Liver (tissue), 9 donors: ENCODE results near the gene BSPRY. TPM values are rescaled to one million over a fixed set of nuclear protein-coding genes. Genes with fewer than 3 reads are reported as not detected.

Source experiments
- DNase-seq: peaks from one replicate; pipeline ENCODE4 v3.0.0-alpha.2; 2017; ENCODE audit warnings: low spot score
- H3K27ac ChIP-seq, 2 donors: one replicate each; pipeline ENCODE4 v1.7.0; 2013; ENCODE audit warnings: inconsistent platforms in 2 of 2, low read length in 2 of 2, control low read depth in 1 of 2, low read depth in 1 of 2, mild to moderate bottlenecking in 1 of 2
- H3K27me3 ChIP-seq, 4 donors: one replicate each; pipeline versions ENCODE4 v1.6.1 to v1.7.0; 2013; ENCODE audit warnings: low read length in 3 of 4, inconsistent platforms in 1 of 4, mild to moderate bottlenecking in 1 of 4, moderate library complexity in 1 of 4; ENCODE audit not compliant: control insufficient read depth in 4 of 4, insufficient read depth in 4 of 4
- H3K36me3 ChIP-seq, 4 donors: one replicate each; pipeline versions ENCODE4 v1.6.1 to v1.7.0; 2013; ENCODE audit warnings: low read length in 3 of 4, mild to moderate bottlenecking in 3 of 4, low read depth in 1 of 4, moderate library complexity in 1 of 4; ENCODE audit not compliant: control insufficient read depth in 4 of 4, insufficient read depth in 3 of 4
- H3K4me1 ChIP-seq, 4 donors: one replicate each; pipeline versions ENCODE4 v1.6.1 to v1.7.0; 2013; ENCODE audit warnings: low read length in 3 of 4, mild to moderate bottlenecking in 3 of 4, moderate library complexity in 1 of 4; ENCODE audit not compliant: control insufficient read depth in 4 of 4, insufficient read depth in 4 of 4
- H3K4me3 ChIP-seq, 3 donors: one replicate each; pipeline versions ENCODE4 v1.6.1 to v1.7.0; 2013; ENCODE audit warnings: low read length in 3 of 3, control low read depth in 1 of 3, low read depth in 1 of 3, mild to moderate bottlenecking in 1 of 3
- H3K9ac ChIP-seq, 2 donors: one replicate each; pipeline ENCODE4 v1.7.0; 2013; ENCODE audit warnings: low read length in 2 of 2, mild to moderate bottlenecking in 2 of 2, moderate library complexity in 2 of 2, control low read depth in 1 of 2, low read depth in 1 of 2
- H3K9me3 ChIP-seq, 4 donors: one replicate each; pipeline versions ENCODE4 v1.6.1 to v1.7.0; 2013; ENCODE audit warnings: low read length in 3 of 4; ENCODE audit not compliant: control insufficient read depth in 4 of 4
- EGR1 ChIP-seq, 2 donors: IDR thresholded peaks; 2 replicates each; pipeline ENCODE4 v1.6.1; 2016 to 2018; ENCODE audit warnings: antibody characterized with exemption in 2 of 2, low read depth in 2 of 2
- FOXA1 ChIP-seq: IDR thresholded peaks from 2 replicates; pipeline ENCODE4 v1.6.1; 2016; ENCODE audit warnings: antibody characterized with exemption
- FOXA2 ChIP-seq: IDR thresholded peaks from 2 replicates; pipeline ENCODE4 v1.6.1; 2016; ENCODE audit warnings: antibody characterized with exemption
- GABPA ChIP-seq, 2 donors: IDR thresholded peaks in 1 of 2; conservative IDR thresholded peaks in 1 of 2; 2 replicates each; pipeline ENCODE4 v1.6.1; 2016; ENCODE audit warnings: antibody characterized with exemption in 2 of 2, mild to moderate bottlenecking in 1 of 2, moderate library complexity in 1 of 2
- HNF4A ChIP-seq, 2 donors: conservative IDR thresholded peaks; 2 replicates each; pipeline ENCODE4 v1.6.1; 2016; ENCODE audit warnings: antibody characterized with exemption in 2 of 2, mild to moderate bottlenecking in 2 of 2
- HNF4G ChIP-seq: IDR thresholded peaks from 2 replicates; pipeline ENCODE4 v1.6.1; 2016; ENCODE audit warnings: antibody characterized with exemption
- JUND ChIP-seq, 2 donors: IDR thresholded peaks; 2 replicates each; pipeline ENCODE4 v1.6.1; 2016; ENCODE audit warnings: antibody characterized with exemption in 2 of 2
- RAD21 ChIP-seq, 2 donors: IDR thresholded peaks; 2 replicates each; pipeline ENCODE4 v1.6.1; 2016; ENCODE audit warnings: antibody characterized with exemption in 2 of 2, mild to moderate bottlenecking in 2 of 2
- RXRA ChIP-seq, 2 donors: IDR thresholded peaks; 2 replicates each; pipeline ENCODE4 v1.6.1; 2017 to 2018; ENCODE audit warnings: antibody characterized with exemption in 2 of 2, mild to moderate bottlenecking in 1 of 2
- SP1 ChIP-seq: IDR thresholded peaks from 2 replicates; pipeline ENCODE4 v1.6.1; 2018; ENCODE audit warnings: antibody characterized with exemption, mild to moderate bottlenecking
- TAF1 ChIP-seq: conservative IDR thresholded peaks from 2 replicates; pipeline ENCODE4 v1.6.1; 2016; ENCODE audit warnings: antibody characterized with exemption, mild to moderate bottlenecking
- YY1 ChIP-seq: IDR thresholded peaks from 2 replicates; pipeline ENCODE4 v1.6.1; 2016; ENCODE audit warnings: antibody characterized with exemption, mild to moderate bottlenecking
- WGBS: extraction: QIAGEN DNeasy Blood & Tissue Kit; methylation state at CpG from one replicate; pipeline ENCODE4 v1.1.7; 2013; 5-methylcytosine and 5-hydroxymethylcytosine counted together
- polyA plus RNA-seq, 2 donors: library from polyadenylated mRNA; stranded (reverse) in 1 of 2; unstranded in 1 of 2; fragments of 200-250 nt in 1 of 2; fragments of >200 nt in 1 of 2; fragmentation: Nextera tagmentation in 1 of 2; extraction: Ambion mirVana in 1 of 2; gene quantifications; one replicate each; pipeline versions ENCODE4 v1.2.1 to v1.2.3, GENCODE V29; 2013 to 2015
- total RNA-seq, 2 donors: library from RNA; depleted of rRNA; stranded (reverse); fragments of >200 nt; gene quantifications; one replicate each; pipeline ENCODE4 v1.2.3, GENCODE V29; 2014
- TF ChIP-seq, protein P1 (sequence below): IDR thresholded peaks from 2 replicates; pipeline ENCODE4 v1.6.1; 2016; ENCODE audit warnings: antibody characterized with exemption, mild to moderate bottlenecking
- TF ChIP-seq, protein P2 (sequence below): fragments of 150-350 bp; IDR thresholded peaks from 2 replicates; pipeline ENCODE4 v1.5.1; 2017; ENCODE audit warnings: improper control_type of control experiment, low read depth, low read length; ENCODE audit not compliant: missing input control
- TF ChIP-seq, protein P3 (sequence below): IDR thresholded peaks from 2 replicates; pipeline ENCODE4 v1.6.1; 2016; ENCODE audit warnings: antibody characterized with exemption
- TF ChIP-seq, protein P4 (sequence below): IDR thresholded peaks from 2 replicates; pipeline ENCODE4 v1.6.1; 2016; ENCODE audit warnings: antibody characterized with exemption
- TF ChIP-seq, protein P5 (sequence below): IDR thresholded peaks from 2 replicates; pipeline ENCODE4 v1.6.1; 2016; ENCODE audit warnings: antibody characterized with exemption
- donor health status: healthy.
- donor health status: healthy.
- donor health status: healthy.
- donor health status: healthy.
- donor health status: healthy.

The BSPRY gene
- total and polyA plus RNA-seq, 4 donors, result 0.31 to 2.3 (median 0.65) TPM

DNA sequence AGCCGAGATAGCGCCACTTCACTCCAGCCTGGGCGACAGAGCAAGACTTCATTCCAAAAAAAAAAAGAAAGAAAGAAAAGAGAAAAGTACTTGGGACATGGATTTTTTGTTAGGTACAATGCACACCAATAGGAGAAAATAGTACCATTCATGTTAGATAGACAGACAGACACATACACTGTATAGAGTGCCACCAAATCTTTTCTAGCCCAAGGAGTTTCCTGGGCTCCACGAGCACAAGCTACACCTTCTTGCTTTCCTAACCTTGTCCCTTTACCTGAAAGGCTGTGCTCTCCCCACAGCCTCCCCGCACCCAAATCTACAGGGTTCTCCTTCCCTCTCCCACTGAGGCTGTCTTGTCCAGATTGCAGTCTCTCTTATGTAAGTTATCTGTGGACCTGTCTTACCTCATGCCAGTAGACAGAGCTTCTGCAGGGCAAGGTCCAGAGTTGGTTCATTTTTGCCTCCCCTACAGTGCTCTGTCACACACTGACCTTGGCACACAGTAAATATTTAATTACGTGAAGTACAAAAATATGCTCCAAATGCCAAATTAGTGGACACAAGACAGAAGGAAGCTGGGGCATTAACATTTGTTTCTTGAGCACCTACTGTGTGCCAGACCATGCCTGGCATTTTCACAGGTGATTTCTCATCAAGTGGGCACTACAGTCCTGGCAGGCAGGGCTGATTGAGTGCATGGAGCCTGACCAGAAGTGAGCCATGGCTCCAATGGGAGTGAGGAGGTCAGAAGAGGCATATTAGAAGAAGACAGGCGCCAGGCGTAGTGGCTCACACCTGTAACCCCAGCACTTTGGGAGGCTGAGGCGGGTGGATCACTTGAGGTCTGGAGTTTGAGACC is 45.9 kb downstream of the BSPRY start (continued):
- TF ChIP-seq, protein P1, sequence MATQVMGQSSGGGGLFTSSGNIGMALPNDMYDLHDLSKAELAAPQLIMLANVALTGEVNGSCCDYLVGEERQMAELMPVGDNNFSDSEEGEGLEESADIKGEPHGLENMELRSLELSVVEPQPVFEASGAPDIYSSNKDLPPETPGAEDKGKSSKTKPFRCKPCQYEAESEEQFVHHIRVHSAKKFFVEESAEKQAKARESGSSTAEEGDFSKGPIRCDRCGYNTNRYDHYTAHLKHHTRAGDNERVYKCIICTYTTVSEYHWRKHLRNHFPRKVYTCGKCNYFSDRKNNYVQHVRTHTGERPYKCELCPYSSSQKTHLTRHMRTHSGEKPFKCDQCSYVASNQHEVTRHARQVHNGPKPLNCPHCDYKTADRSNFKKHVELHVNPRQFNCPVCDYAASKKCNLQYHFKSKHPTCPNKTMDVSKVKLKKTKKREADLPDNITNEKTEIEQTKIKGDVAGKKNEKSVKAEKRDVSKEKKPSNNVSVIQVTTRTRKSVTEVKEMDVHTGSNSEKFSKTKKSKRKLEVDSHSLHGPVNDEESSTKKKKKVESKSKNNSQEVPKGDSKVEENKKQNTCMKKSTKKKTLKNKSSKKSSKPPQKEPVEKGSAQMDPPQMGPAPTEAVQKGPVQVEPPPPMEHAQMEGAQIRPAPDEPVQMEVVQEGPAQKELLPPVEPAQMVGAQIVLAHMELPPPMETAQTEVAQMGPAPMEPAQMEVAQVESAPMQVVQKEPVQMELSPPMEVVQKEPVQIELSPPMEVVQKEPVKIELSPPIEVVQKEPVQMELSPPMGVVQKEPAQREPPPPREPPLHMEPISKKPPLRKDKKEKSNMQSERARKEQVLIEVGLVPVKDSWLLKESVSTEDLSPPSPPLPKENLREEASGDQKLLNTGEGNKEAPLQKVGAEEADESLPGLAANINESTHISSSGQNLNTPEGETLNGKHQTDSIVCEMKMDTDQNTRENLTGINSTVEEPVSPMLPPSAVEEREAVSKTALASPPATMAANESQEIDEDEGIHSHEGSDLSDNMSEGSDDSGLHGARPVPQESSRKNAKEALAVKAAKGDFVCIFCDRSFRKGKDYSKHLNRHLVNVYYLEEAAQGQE, result peak; percentile 80
- TF ChIP-seq HNF4G (peak; percentile 89), FOXA1 (peak; percentile 68), EGR1 (IDR thresholded peaks at IDR 0.05; ENCODE audit: low read depth in 2 of 2) (peak in 1 of 2 donors; percentile 58)

DNA sequence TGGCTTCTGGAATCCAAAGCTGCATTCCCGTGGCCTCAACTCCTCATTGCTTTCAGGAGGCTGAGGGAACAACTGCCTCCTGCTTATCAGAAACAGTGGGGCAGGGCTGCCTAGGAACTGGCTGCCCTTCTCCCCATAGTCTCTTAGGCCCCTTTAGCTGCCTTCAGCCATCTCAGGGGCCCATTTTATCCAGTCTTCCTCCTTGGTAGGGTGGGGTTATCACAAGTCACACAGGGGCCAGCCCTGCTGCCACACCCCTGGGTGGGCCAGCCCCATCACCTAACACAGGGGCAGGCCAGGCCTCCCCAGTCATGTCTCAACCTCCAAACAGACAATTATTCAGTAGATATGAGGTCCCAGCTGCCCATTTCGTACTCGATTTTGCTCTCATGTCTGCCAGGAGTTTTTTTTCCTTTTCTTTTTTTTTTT is 47.9 kb downstream of the BSPRY start:
- peak overlapping the region; percentile 44 to 46 for H3K27ac ChIP-seq
- peak; percentile 81 for DNase-seq
- H3K36me3 ChIP-seq, result peaks cover 0 to 11% (median 5%) of the 10 kb centered on the region in 4 donors
- no peaks in the 10 kb centered on the region for H3K27me3 ChIP-seq
- 76% methylated on average over 3 of the region's 3 CpGs for whole genome bisulfite sequencing
- H3K4me1 ChIP-seq, result peaks cover 21 to 77% (median 64%) of the 10 kb centered on the region in 4 donors
- H3K4me3 ChIP-seq, result no peak overlapping the region
- H3K9me3 ChIP-seq, result no peaks in the 10 kb centered on the region
- no peak overlapping the region for H3K9ac ChIP-seq
- no peak for TF ChIP-seq FOXA1
- TF ChIP-seq HNF4A (conservative IDR thresholded peaks at IDR 0.05), result no peak
- TF ChIP-seq, protein P2, sequence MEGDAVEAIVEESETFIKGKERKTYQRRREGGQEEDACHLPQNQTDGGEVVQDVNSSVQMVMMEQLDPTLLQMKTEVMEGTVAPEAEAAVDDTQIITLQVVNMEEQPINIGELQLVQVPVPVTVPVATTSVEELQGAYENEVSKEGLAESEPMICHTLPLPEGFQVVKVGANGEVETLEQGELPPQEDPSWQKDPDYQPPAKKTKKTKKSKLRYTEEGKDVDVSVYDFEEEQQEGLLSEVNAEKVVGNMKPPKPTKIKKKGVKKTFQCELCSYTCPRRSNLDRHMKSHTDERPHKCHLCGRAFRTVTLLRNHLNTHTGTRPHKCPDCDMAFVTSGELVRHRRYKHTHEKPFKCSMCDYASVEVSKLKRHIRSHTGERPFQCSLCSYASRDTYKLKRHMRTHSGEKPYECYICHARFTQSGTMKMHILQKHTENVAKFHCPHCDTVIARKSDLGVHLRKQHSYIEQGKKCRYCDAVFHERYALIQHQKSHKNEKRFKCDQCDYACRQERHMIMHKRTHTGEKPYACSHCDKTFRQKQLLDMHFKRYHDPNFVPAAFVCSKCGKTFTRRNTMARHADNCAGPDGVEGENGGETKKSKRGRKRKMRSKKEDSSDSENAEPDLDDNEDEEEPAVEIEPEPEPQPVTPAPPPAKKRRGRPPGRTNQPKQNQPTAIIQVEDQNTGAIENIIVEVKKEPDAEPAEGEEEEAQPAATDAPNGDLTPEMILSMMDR, result no peak
- no peak for TF ChIP-seq GABPA (IDR thresholded peaks at IDR 0.05 in 1 of 2, conservative IDR thresholded peaks at IDR 0.05 in 1 of 2)
- TF ChIP-seq RXRA (IDR thresholded peaks at IDR 0.05), result no peak
- TF ChIP-seq, protein P3, sequence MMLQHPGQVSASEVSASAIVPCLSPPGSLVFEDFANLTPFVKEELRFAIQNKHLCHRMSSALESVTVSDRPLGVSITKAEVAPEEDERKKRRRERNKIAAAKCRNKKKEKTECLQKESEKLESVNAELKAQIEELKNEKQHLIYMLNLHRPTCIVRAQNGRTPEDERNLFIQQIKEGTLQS, result no peak
- no peak for TF ChIP-seq FOXA2
- TF ChIP-seq, protein P1, result no peak
- TF ChIP-seq, protein P4, sequence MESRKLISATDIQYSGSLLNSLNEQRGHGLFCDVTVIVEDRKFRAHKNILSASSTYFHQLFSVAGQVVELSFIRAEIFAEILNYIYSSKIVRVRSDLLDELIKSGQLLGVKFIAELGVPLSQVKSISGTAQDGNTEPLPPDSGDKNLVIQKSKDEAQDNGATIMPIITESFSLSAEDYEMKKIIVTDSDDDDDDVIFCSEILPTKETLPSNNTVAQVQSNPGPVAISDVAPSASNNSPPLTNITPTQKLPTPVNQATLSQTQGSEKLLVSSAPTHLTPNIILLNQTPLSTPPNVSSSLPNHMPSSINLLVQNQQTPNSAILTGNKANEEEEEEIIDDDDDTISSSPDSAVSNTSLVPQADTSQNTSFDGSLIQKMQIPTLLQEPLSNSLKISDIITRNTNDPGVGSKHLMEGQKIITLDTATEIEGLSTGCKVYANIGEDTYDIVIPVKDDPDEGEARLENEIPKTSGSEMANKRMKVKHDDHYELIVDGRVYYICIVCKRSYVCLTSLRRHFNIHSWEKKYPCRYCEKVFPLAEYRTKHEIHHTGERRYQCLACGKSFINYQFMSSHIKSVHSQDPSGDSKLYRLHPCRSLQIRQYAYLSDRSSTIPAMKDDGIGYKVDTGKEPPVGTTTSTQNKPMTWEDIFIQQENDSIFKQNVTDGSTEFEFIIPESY, result no peak
- no peak for TF ChIP-seq EGR1 (IDR thresholded peaks at IDR 0.05; ENCODE audit: low read depth in 2 of 2)
- TF ChIP-seq SP1, result no peak
- TF ChIP-seq RAD21 (IDR thresholded peaks at IDR 0.05), result no peak
- no peak for TF ChIP-seq YY1
- TF ChIP-seq TAF1, result no peak
- no peak for TF ChIP-seq HNF4G
- TF ChIP-seq, protein P5, sequence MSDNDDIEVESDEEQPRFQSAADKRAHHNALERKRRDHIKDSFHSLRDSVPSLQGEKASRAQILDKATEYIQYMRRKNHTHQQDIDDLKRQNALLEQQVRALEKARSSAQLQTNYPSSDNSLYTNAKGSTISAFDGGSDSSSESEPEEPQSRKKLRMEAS, result no peak
- no peak for TF ChIP-seq JUND (IDR thresholded peaks at IDR 0.05)
